ENCODE measurements around the gene MYMX. TPM values are rescaled to one million over a fixed set of nuclear protein-coding genes. Genes with fewer than 3 reads are reported as not detected.

The MYMX gene
- total RNA-seq, 1 experiment from 2014 or later: not detected

DNA sequence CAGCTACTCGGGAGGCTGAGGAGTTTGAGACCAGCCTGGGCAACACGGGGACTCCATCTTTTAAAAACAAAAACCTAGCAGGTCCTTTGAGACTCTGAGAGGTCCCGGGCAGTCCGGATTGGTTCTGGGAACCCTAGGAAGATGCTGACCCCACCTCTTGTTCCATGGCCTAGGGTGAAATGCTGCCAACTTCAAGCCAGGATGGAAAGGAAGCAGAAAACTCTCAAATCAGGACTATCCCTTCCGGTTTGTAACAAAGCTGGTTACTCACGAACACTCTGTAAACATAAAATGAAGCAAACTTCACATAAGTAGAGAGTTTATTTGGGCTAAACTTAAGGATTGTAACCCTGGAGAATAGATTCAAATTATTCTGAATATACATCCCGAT, 30.1 kb upstream of the MYMX start:
- Mint-ChIP-seq H3K4me1 (ENCODE audit: low read depth, unreplicated experiment) (no peaks in the 10 kb centered on the region), H3K4me3 (ENCODE audit: unreplicated experiment) (no peak overlapping the region), H3K36me3 (ENCODE audit: insufficient read depth, unreplicated experiment) (no peaks in the 10 kb centered on the region), H3K27ac (ENCODE audit: unreplicated experiment) (no peak overlapping the region), H3K27me3 (ENCODE audit: insufficient read depth, unreplicated experiment) (no peaks in the 10 kb centered on the region), H3K9me3 (ENCODE audit: unreplicated experiment) (no peaks in the 10 kb centered on the region)
- BruUV-seq (replicated peaks): no TSS peak
- intact Hi-C loops (cut with micrococcal nuclease; ENCODE audit: unreplicated experiment): no loop called here
- ChIA-PET POLR2A (no interaction called here), CTCF (interaction anchor here (1.8 kb wide), 1 partner anchor 48 kb away, joined by 4 read pairs; no protein-coding TSS in a partner anchor)
- Histone ChIP-seq H3K4me3 (ENCODE audit: low read depth, low read length) (no peak overlapping the region), H3K27me3 (replicated peaks; ENCODE audit: control insufficient read depth, insufficient read depth, low read length) (no peaks in the 10 kb centered on the region), H3K9me3 (no peaks in the 10 kb centered on the region), H3K4me1 (no peaks in the 10 kb centered on the region), H3K36me3 (ENCODE audit: control insufficient read depth, insufficient read depth, low read length) (no peaks in the 10 kb centered on the region)
- no peak for TF ChIP-seq CTCF (IDR thresholded peaks at IDR 0.05; ENCODE audit: insufficient read depth in 1 of 2, low read depth in 1 of 2, low read length in 1 of 2, severe bottlenecking in 1 of 2, unreplicated experiment in 1 of 2)
- no peak for DNase-seq

- no TSS peak for BruUV-seq (replicated peaks)
- no peak overlapping the region for H3K4me3 Mint-ChIP-seq (ENCODE audit: unreplicated experiment)
- no peaks in the 10 kb centered on the region for H3K27me3 Mint-ChIP-seq (ENCODE audit: insufficient read depth, unreplicated experiment)
- no peak for TF ChIP-seq CTCF (IDR thresholded peaks at IDR 0.05; ENCODE audit: insufficient read depth in 1 of 2, low read depth in 1 of 2, low read length in 1 of 2, severe bottlenecking in 1 of 2, unreplicated experiment in 1 of 2)
- Histone ChIP-seq H3K4me3 (ENCODE audit: low read depth, low read length) (no peak overlapping the region), H3K36me3 (ENCODE audit: control insufficient read depth, insufficient read depth, low read length) (no peaks in the 10 kb centered on the region), H3K4me1 (no peaks in the 10 kb centered on the region), H3K27me3 (replicated peaks; ENCODE audit: control insufficient read depth, insufficient read depth, low read length) (no peaks in the 10 kb centered on the region), H3K9me3 (no peaks in the 10 kb centered on the region)
- H3K9me3 Mint-ChIP-seq (ENCODE audit: unreplicated experiment): no peaks in the 10 kb centered on the region
- ChIA-PET CTCF (interaction anchor here (0.9 kb wide), 1 partner anchor 28 kb away, joined by 9 read pairs; the partner anchor contains the start of gene MYMX), POLR2A (no interaction called here)
- H3K27ac Mint-ChIP-seq (ENCODE audit: unreplicated experiment): no peak overlapping the region
- no peaks in the 10 kb centered on the region for H3K36me3 Mint-ChIP-seq (ENCODE audit: insufficient read depth, unreplicated experiment)
- no peak for DNase-seq
- intact Hi-C loops (cut with micrococcal nuclease; ENCODE audit: unreplicated experiment): no loop called here
- no peaks in the 10 kb centered on the region for H3K4me1 Mint-ChIP-seq (ENCODE audit: low read depth, unreplicated experiment)
These were observed 27.9 kb upstream of the MYMX start for GRCh38 chr6:44188819-44189218.

GRCh38 chr6:44189257-44189656, 27.5 kb upstream of the MYMX start:
- BruUV-seq (replicated peaks): no TSS peak
- Histone ChIP-seq H3K9me3 (no peaks in the 10 kb centered on the region), H3K36me3 (ENCODE audit: control insufficient read depth, insufficient read depth, low read length) (no peaks in the 10 kb centered on the region), H3K4me1 (no peaks in the 10 kb centered on the region), H3K27me3 (replicated peaks; ENCODE audit: control insufficient read depth, insufficient read depth, low read length) (no peaks in the 10 kb centered on the region), H3K4me3 (ENCODE audit: low read depth, low read length) (no peak overlapping the region)
- no peaks in the 10 kb centered on the region for H3K9me3 Mint-ChIP-seq (ENCODE audit: unreplicated experiment)
- no peaks in the 10 kb centered on the region for H3K27me3 Mint-ChIP-seq (ENCODE audit: insufficient read depth, unreplicated experiment)
- H3K27ac Mint-ChIP-seq (ENCODE audit: unreplicated experiment): no peak overlapping the region
- no peak for DNase-seq
- no peaks in the 10 kb centered on the region for H3K4me1 Mint-ChIP-seq (ENCODE audit: low read depth, unreplicated experiment)
- TF ChIP-seq CTCF (IDR thresholded peaks at IDR 0.05; ENCODE audit: insufficient read depth in 1 of 2, low read depth in 1 of 2, low read length in 1 of 2, severe bottlenecking in 1 of 2, unreplicated experiment in 1 of 2): no peak
- POLR2A ChIA-PET: no interaction called here
- CTCF ChIA-PET: interaction anchor here (0.8 to 0.9 kb wide), 2 partner anchors 27 to 30 kb away, joined by 7 to 9 read pairs; partner anchors contain the start of gene MYMX
- intact Hi-C loops (cut with micrococcal nuclease; ENCODE audit: unreplicated experiment): no loop called here
- H3K4me3 Mint-ChIP-seq (ENCODE audit: unreplicated experiment): no peak overlapping the region
- H3K36me3 Mint-ChIP-seq (ENCODE audit: insufficient read depth, unreplicated experiment): no peaks in the 10 kb centered on the region
